Embryonic facial prominence (tissue), 1 donor: ENCODE data around the gene MST1R.
"Not testable (repeated sequence)": the region's sequence is repeated elsewhere in the genome, so short reads cannot be mapped to it uniquely, and the experiment has no call there.

Source experiments
- DNase-seq: peaks from one replicate; pipeline ENCODE4 v3.0.0-alpha.2; 2016; ENCODE audit errors: extremely low spot score

MST1R gene

DNA sequence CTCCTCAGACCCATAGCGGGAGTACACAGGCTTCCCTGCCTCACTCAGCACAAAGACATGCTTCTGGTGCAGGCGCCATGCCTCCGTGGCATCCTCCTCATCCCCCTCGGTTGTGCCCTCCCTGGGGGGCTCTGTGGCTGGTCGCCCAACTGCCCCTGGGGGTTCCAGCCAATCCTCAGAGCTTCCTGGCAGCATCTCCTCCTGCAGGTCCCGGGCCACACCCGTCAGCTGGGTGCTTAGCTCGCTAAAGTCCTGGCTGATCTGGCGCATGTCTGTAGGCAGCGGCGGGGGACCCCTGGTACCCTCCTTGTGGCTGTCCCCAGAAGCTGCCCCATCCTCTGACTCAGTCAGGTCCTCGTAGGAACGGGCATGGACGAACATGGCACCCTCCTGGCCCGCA, 7.9 kb upstream of the MST1R start:
- DNase-seq, result no peak

DNA sequence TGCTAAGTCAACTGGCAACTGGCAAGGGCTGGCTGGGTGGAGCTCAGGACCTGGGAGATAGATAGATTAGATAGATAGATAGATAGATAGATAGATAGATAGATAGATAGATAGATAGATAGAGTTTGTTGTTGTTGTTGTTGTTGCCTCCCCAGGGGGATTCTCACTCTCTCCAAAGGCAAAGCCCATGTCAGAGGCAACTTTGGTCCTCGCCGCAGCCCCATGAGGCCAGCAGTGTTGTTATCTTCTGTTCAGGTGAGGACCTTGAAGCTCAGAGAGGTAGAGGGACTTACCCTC, 7.4 kb upstream of the MST1R start:
- no peak for DNase-seq

DNA sequence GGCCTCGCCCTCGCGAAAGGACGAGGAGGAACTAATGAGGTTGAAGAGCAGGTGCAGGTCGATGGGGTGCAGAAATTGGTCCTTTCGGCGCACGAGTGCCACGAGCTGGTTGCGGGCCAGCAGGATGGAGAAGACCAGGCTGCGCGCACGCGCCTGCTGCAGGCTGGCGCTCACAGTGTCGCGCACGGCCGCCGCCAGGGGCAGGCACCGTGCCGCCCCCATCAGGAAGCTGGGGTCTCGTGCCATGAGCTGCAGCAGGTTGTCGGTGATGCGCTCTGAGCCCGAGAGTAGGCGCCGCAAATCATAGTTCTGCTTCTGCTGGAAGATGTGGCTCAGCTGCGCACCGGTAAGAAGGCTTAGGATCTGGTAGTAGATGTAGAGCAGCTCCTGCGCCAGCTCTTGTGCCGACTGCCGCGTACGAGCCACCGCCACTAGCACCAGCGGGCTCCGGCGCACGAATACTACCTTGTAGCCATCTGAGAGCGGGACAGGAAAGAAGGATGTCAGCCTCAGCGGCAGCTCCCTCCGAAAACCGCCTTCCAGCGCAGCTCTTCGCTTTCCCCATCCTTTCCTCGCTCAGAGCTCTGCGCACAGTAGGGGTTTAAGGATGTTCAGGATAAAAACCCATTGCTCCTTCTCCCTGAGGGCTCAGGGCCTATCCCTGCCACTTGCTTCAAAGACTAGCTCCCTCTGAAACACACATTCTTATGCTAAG, 6.9 kb upstream of the MST1R start:
- DNase-seq, result no peak

DNA sequence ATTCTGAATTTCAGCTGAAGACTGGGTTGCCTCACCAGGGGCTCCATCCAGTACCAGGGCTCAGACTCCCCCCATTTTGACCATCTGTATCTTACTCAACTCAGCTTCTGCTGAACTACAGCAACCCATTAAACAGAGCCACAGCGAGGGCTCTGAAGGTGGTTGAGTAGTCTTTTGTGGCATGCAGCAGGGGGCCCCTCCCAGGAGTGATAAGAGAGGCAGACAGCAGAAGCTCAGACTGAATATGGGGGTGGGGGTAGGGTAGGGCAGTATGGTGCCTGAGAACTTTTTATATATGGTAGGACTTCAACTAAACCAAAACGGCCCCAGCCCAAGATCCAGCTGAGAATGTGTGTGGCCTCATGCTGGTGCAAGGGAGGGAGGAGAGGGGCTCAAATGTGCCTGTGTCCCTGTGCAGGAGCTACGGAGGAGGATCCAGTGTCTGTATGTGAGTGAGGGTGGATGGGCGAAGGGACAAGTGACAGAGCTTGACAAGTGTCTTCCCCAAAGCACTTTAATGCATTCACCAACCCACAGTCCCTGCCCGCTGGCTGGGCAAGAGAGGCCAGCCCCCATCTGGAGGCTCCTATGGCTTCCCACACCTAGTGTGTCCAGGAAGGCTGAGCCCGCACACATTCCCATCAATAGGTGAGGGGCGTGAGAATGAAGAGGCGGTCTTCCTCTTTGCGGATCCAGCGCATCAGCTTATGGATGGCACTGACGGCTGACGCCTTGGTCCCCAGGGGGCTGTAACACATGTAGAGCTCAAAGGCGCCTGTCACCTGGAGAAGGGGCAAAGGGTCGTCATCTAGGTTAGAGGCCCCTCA, 4.9 kb upstream of the MST1R start:
- DNase-seq, result no peak

DNA sequence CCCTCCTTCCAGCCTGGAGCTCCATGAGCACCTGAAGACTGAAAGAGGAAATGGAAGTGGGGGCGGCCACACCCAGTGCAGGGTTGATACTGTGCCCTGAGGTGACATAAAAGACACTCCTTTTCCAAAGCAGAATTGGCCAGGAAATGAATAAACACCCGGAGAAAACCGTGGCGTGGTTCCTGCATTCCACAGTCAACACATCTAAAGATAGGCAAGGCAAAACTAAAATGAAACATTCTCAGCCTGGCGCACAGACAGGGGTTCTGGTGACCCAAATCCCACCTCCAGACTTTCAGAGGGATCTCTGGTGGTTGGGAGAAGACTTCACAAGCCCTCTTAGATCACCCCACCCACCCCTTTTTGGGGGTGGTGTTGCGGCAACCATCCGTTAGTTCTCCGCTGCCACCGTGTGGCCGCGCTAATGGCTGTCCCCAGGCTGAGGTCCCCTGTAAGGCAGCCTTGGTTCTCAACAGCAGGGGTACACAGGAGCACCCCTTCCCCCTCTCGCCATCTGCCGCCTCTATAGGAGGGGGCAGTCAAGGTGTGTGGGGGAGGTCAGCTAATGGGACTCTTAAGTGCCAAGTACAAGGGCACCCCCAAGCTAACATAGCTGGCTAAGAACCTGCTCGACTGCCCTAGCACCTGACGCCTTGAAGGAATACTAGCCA, 2.5 kb upstream of the MST1R start:
- DNase-seq, result no peak

DNA sequence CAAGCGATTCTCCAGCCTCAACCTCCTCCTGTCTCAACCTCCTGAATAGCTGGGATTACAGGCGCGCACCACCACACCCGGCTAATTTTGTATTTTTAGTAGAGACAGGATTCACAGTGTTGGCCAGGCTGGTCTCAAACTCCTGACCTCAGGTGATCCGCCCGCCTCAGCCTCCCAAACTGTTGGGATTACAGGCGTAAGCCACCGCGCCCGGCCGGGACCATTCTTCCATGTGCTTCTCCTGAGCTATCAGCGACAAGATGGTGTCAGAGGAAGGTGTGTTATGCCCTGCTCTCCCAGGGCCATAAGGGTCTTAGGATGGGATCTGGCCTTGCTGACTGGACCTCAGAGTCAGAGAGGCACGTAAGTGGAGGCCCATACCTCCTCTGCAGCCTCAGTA, 775 bp upstream of the MST1R start:
- DNase-seq, result not testable (repeated sequence)

DNA sequence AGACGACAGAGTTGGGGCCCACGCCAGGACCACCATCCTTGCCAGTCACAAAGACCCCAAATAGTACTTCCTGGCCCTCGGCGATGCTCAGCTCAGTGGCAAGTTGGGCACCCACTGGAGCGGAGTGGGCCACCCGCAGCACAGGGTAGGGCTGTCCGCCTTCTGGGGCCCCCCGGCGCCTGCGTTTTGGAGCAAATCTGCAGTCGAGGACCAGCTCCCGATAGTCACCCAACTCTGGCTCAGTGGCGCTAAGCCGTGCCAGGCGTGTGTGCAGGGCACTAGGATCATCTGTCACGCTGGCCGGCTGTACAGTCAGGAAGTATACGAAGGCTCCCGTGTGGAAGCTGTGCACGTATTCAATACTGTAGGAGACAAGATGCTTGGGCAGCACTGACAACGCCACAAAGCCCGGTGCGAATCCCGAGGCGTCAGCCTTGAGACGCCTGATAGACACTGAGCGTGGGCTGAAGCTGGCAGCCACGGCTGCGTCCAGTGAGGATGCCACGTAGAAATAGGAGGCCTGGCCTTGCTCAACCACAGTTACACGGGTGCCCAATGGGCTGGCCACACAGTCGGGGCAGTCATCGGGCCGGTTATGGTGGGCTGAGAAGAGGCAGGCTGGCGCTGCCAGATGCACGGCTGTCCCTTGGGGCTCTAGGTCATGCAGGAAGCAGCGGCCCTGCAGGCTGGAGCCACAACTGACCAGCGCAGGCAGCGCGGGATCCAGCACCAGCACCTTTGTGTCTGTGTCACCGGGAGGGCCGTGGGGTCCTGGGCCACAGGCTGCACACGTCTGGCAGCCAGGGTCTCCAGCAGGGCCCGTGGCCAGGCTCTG, 945 bp downstream of the MST1R start:
- no peak for DNase-seq

DNA sequence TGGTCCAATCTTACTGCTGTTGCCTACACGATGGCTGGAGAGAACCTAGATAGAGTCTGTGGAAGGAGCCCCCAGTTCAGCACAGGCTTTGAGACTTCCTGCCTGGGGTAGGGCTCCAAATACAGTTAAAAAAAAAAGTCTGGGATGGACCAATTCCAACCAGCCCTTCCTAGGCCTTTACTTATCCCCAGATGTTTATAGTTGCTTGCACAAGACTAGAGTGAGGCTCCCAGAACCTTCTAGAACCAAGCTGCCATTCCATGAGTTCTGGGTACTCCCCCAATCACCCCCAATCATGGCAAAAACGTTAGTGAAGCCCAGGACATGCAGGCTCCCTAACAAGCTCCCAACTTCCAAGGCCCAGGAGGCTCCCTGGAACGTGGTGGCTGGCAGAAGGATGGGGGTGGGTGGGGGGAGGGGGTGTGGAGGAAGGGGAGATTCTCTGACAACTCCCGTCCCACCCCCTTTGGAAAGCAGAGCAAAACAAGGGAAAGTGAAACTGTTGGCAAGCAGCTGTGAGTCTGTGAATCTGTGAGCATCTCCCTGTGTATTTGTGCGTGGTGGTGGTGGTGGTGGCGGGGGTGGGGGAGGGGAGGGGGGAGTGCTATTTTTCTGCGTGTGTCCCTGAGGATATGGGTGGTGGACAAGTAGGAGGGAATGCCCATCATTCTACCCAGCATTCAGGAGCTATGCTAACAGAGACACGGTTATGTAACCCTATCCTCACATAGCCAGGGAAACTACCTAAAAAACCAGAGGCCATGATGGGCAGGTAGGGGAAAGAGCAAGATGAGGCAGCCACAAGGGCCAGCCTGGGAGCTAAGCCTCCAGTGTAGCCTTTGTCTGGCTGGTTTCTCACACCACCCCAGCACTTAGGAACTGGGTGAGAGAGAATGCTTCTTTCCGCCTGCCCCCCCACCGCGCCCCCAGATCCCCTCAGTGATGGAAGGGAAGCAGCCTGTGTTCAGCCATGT, 2.0 kb downstream of the MST1R start:
- DNase-seq, result no peak

DNA sequence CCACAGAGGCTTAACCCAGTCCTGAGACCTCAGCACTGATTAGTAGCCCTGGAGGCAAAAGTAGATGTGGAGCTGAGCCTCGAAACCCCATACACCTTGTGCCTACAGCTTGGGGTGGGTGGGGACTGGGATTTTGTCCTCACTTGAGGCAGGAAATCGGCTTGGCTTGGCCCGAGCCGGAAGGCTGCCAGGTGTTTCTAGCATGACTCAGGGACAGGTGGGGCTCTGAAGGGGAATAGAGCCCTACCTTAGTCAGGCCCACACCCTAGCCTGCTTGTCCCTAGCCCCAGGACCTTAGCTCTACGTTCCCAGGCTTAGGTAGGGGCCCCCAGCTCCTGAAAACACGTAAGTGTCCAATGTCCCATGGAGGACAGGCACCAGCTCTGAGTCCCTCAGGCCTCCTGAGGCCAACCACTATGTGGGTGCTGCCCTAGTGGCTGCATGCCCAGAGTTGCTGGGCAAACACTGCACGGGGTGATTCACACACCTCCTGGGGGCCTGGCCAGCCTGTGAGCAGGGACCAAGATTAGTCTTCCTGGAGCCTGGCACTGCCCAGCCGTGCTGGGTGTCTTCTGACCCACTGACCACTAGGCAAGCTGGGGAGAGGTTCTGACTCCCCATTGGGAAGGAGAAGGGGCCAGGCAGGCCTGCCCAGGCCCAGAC, 3.1 kb downstream of the MST1R start:
- no peak for DNase-seq

DNA sequence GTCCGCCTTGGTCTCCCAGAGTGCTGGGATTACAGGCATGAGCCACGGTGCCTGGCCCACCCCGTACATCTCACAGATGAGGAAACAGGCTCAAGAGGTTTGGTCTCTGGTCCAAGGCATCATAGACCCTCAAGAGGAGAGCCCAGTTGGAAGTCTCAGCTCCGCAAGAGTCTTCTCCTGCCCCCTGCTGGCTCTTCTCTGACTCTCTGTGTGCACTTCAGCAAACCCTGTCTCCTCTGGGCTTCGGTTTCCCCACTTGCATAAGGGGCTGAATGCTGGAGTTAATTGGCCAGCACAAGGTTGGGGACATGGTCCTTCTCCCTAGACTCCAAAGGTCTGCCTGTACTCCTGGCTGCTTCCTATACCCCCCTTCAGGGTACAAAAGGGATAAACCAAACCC, 3.9 kb downstream of the MST1R start:
- DNase-seq, result no peak

DNA sequence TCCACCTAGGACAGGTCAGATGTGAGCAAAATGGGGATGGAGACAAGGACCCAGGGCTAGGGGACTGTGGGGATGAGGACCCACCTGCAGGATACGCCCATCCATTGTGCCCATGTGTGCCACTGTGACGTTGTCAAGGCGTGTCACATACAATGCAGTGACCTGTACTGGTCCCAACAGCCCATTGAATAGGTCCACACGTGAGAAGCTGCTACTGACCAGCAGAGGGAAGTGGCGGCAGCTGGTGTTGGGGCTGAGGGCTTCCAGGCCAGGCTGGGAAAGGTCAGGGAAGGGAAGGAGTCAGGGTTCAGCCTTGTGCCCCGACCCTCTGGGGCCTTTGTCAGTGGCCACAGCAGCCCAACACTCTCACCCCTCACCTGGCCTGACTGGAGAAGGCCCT, 4.7 kb downstream of the MST1R start:
- no peak for DNase-seq

DNA sequence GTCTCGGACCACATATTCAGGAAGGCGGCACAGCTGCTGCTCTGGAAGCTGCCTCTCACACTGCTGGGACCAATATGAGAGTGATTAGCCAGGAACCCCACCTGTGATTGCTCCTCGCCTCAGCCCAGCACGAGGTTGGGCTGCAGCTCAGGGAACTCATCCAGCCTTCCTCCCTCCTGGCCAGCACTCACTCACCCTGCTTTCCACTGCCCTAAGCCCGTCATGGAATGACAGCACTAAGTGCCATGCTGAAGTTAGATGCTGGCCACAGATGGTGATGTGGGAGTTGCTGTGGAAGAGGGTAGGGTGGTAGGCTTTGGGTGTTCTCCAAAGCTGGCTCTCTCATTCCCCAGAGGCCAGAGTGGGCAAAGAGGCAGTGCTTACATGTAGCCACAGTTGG, 7.3 kb downstream of the MST1R start:
- DNase-seq, result no peak

DNA sequence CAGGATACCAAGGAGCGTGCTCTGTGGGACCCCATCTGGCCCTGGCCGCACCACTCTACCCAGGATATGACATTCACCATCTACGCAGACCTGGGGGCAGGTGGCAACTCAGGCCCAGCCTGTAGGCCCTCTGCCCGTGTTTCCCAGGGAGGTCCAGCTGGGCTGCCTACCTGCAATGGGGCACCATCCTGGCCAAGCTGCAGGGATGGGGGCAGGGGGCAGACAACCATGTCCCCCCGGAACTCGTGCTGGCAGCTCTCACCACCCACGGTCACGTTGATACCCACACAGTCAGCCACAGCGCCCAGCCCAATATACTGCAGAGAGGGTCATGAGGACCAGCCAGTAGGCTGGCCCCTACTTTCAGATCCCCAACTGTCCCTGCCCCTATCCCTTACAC, 7.9 kb downstream of the MST1R start:
- DNase-seq, result no peak

DNA sequence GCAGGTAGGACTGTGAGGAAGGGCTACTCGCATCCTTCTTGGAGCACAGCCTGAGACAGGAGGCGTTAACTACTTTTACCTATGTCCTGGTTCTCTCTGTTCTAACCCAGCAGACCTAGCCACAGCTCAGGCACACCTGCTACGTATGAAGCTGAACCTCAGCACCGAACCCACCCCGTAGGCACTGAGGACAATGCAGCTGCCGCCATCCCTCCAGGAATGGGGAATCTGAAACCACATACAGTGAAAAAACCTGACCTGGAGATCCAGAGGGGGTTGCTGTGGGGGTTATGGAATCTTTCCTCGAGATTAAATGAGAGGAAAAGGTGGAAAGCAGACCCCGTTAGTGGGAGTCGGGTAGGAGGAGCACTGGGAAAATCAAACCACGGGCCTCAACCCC, 14.4 kb downstream of the MST1R start:
- no peak for DNase-seq

DNA sequence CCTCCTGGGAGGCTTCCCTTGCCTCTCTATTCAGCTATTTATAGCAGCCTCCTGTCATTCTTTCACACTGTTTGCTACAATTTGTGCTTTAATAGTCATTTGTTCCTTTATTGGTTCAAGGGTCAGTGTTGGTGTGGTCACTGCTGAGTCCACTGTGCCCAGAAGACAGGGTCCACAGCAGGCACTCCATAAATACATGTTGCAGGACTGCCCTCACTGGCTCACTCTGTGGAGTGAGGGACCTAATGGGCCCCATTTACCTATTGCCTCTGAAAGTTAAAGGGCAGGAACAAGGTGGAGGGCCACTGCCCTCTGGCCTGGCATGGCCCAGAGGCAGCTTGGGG, 16.8 kb downstream of the MST1R start:
- no peak for DNase-seq

DNA sequence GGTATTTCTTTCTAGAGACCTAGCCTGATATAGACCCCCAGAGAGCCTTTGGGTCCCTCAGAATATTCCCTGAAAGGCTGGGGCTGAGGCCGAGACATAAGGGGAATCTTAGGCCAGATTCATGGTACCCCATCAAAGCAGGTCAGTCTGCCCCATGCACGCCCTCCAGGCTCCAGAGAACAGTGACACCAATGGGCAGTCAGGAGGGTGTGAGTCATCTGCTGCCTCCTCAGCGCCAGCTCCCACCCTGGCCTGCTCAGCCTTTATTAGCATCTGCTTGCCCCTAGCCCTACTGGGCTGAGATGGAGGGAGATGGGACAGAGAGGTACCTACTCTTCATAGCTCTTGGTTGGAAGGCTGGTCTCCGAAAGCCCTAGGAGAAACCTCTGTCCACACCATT, 19.7 kb downstream of the MST1R start:
- no peak for DNase-seq

DNA sequence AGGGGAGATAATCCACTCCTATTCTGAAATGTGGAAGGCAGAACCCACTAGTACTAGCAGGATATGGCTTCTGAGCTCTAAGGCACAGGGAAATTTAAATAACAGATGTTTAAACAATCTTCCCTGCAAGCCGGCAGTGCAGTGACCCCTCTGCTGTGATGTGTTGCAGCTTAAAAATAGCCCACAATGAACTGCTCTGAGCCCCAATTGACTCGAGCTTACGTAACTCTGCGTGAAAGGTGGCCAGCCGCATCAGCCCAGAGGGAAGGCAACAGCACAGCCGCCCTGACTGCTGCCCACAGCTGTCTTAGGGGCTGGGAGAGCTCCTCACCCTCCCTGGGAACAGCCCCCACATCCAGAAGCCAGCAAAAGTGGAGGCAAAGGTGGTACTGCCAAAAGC, 21.5 kb downstream of the MST1R start:
- DNase-seq, result peak; percentile 16

DNA sequence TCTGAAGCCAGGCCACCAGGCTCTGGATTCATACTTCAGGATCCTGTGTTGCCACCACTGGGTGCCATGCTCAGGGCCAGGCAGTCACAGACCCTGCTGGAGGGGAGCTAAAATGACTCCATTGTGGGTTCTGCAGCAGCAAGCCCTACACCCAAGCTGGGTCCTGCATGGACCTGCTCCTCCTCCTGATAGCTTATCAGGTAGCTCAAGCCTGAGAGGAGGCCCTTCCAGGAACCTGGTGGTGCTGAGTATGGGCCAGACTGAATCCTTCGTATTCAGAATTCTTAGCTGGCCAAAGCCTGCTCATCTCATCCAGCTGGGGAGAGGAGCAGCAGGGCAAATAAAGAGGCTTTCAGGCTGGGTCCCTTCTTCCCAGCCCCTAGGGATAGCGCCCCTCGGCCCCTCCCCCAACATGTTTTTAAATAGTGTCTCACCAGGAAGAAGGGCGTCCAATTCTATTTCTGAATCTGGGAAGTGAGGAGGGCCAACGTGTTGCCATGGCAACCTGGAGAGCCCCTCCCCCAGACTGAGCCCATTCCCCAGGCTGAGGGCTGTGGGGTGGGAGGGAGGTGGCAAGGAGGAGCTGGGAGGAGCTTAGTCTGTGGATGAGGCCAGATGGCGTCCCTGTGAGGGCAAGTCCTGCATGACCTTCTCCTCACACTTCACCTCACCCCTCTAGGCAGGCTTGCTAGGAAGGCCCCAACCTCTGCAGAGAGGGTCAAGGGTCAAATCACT, 22.9 kb downstream of the MST1R start:
- DNase-seq, result no peak

DNA sequence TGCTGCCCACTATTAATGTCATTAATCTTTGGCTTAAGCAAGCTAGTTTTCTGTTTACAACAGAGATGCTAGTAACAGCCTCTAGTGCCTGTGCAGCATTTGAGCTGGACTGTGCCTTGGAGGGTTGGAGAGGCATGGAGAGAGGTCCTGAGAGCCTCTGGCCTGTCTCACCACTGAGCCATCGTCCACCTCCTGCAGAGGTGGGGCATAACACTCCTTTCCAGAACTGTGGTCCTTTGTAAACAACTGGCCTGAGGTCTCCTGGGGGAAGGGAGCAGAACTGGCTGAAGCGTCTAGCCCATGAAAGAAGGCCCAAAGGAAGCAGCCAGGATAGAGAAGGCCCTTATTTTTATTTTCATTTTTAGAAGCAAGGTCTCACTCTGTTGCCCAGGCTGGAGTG, 24.0 kb downstream of the MST1R start:
- DNase-seq, result no peak

DNA sequence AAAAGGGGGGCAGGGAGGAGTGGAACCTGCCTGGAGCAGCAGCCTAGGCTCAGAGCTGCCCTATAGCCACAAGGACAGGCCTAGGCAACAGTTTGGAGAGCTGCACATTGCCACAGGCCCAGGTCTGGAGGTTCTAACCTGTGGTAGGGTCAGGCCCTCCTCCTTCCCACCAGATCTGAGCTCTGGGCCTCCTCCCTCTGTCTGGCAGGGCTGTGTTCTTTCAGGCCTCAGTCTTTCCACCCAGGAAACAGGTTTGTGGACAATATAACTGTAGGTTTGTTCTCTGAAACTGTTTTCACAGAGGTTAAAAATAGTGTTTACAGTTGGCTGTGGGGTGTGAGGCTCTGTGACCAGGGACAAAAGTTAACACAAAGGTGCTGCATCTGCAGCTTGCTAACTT, 25.0 kb downstream of the MST1R start:
- no peak for DNase-seq
